Naive thymus-derived CD4-positive, alpha-beta T cell (primary cell): ENCODE data around the gene NPFFR1. TPM values are rescaled to one million over a fixed set of nuclear protein-coding genes. Genes with fewer than 3 reads are reported as not detected.
A peak's percentile ranks its signal among the peaks of the same experiment; 100 is the strongest.

Experiments
- ATAC-seq: fragments of 150-1000 bp; cut with Tn5 transposase; 2 replicates; pipeline ENCODE4 v1.10.0; 2021; ENCODE audit warnings: mild to moderate bottlenecking, moderate library complexity
- CTCF ChIA-PET: fragments of 350-600 bp; sonication (Branson Sonifier 250); formaldehyde crosslinking; loops from one replicate; lab custom pipeline; 2021; ENCODE audit warnings: antibody characterized with exemption; lab: Charles Lee
- POLR2A ChIA-PET: fragments of 350-600 bp; sonication (Branson Sonifier 250); formaldehyde crosslinking; loops from one replicate; lab custom pipeline; 2021; ENCODE audit warnings: antibody characterized with exemption, inconsistent platforms; lab: Charles Lee
- DNase-seq, 9 donors: peaks; one replicate each; pipeline versions ENCODE4 v3.0.0 to v3.0.0-alpha.2; 2020 to 2022; ENCODE audit warnings: mixed read lengths in 1 of 9
- H3K27ac ChIP-seq: one replicate; pipeline ENCODE4 v1.7.0; 2013; ENCODE audit warnings: mild to moderate bottlenecking, low read depth, low read length, moderate library complexity
- H3K27me3 ChIP-seq, 2 donors: one replicate each; pipeline ENCODE4 v1.7.0; 2013; ENCODE audit warnings: low read length in 2 of 2, mild to moderate bottlenecking in 2 of 2, moderate library complexity in 2 of 2; ENCODE audit not compliant: control insufficient read depth in 2 of 2, insufficient read depth in 2 of 2
- H3K36me3 ChIP-seq, 3 experiments: 1 replicate in 2 of 3; 2 replicates in 1 of 3; pipeline ENCODE4 v1.7.0; 2013; ENCODE audit warnings: low read length in 3 of 3, mild to moderate bottlenecking in 3 of 3, moderate library complexity in 1 of 3; ENCODE audit not compliant: insufficient read depth in 3 of 3, control insufficient read depth in 2 of 3
- H3K4me1 ChIP-seq, 2 donors: one replicate each; pipeline ENCODE4 v1.7.0; 2013; ENCODE audit warnings: low read length in 2 of 2, mild to moderate bottlenecking in 2 of 2, moderate library complexity in 1 of 2; ENCODE audit not compliant: control insufficient read depth in 2 of 2, insufficient read depth in 2 of 2
- H3K4me3 ChIP-seq: 2 replicates; pipeline ENCODE4 v1.7.0; 2013; ENCODE audit warnings: mild to moderate bottlenecking, low read length
- H3K9me3 ChIP-seq, 3 experiments: 1 replicate in 2 of 3; 2 replicates in 1 of 3; pipeline ENCODE4 v1.7.0; 2013; ENCODE audit warnings: low read length in 3 of 3; ENCODE audit not compliant: control insufficient read depth in 2 of 3
- H3K27ac Mint-ChIP-seq, 9 donors: one replicate each; pipeline ENCODE4 v1.8.0; 2020 to 2022; ENCODE audit warnings: mixed read lengths in 9 of 9, mild to moderate bottlenecking in 8 of 9, moderate library complexity in 5 of 9, inconsistent platforms in 2 of 9
- H3K27me3 Mint-ChIP-seq, 5 donors: one replicate each; pipeline ENCODE4 v1.8.0; 2021 to 2022; ENCODE audit warnings: mixed read lengths in 5 of 5, mild to moderate bottlenecking in 1 of 5
- H3K36me3 Mint-ChIP-seq, 5 donors: one replicate each; pipeline ENCODE4 v1.8.0; 2020 to 2022; ENCODE audit warnings: mixed read lengths in 5 of 5, mild to moderate bottlenecking in 3 of 5, inconsistent platforms in 1 of 5
- H3K4me1 Mint-ChIP-seq, 7 donors: one replicate each; pipeline ENCODE4 v1.8.0; 2020 to 2022; ENCODE audit warnings: mixed read lengths in 7 of 7, mild to moderate bottlenecking in 3 of 7, inconsistent platforms in 1 of 7
- H3K4me3 Mint-ChIP-seq, 10 donors: one replicate each; pipeline ENCODE4 v1.8.0; 2020 to 2022; ENCODE audit warnings: mild to moderate bottlenecking in 10 of 10, mixed read lengths in 10 of 10, moderate library complexity in 6 of 10, inconsistent platforms in 2 of 10
- H3K9me3 Mint-ChIP-seq, 11 donors: one replicate each; pipeline ENCODE4 v1.8.0; 2020 to 2022; ENCODE audit warnings: mixed read lengths in 11 of 11, mild to moderate bottlenecking in 4 of 11, inconsistent platforms in 1 of 11, moderate library complexity in 1 of 11
- intact Hi-C, 2 donors: fragments of 100-400 bp; cut with micrococcal nuclease; formaldehyde crosslinking; loops; one replicate each; pipeline ENCODE4 v1.15.1; 2023
- polyA plus RNA-seq, 2 donors: library from polyadenylated mRNA; unstranded; fragments of 300-500 nt; fragmentation: Illumina TruSeq; gene quantifications; one replicate each; pipeline ENCODE4 v1.2.3, GENCODE V29; 2021
- total RNA-seq, 6 experiments: library from RNA in 5 of 6; stranded (reverse) in 5 of 6; gene quantifications; 1 replicate in 5 of 6; 2 replicates in 1 of 6; pipeline ENCODE4 v1.2.3 and lab custom pipeline; 2021 to 2026

The NPFFR1 gene
- total and polyA plus RNA-seq, 7 experiments from 2014 or later, result 0.05 TPM; not detected in 6

DNA sequence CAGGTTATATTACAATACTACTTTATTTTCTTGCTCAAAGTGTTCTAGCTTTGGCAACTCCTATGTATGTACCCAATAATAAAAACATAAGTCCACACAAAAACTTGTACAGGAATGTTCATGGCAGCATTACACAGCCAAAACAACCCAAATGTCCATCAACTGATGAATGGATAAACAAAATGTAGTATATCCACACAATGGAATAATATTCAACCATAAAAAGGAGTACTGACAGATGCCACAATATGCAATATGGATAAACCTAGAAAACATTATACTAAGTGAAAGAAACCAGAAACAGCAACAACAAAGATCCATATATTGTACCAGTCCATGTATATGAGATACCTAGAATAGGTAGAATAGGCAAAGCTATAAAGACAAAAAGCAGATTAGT lies 71.5 kb downstream of the NPFFR1 start:
- Mint-ChIP-seq H3K4me1 (no peaks in the 10 kb centered on the region), H3K27ac (no peak overlapping the region), H3K36me3 (peaks cover 0 to 19% (median 8%) of the 10 kb centered on the region in 5 donors), H3K27me3 (no peaks in the 10 kb centered on the region), H3K4me3 (no peak overlapping the region), H3K9me3 (no peaks in the 10 kb centered on the region)
- no peaks in the 10 kb centered on the region for H3K27me3 ChIP-seq
- ChIA-PET POLR2A (no interaction called here), CTCF (interaction anchor here (0.7 kb wide), 1 partner anchor 14 kb away, joined by 5 read pairs; no protein-coding TSS in a partner anchor)
- H3K4me3 ChIP-seq, result no peak overlapping the region
- no peak for ATAC-seq
- DNase-seq, result no peak
- H3K36me3 ChIP-seq, result peaks cover 4 to 53% (median 6%) of the 10 kb centered on the region in 3 experiments
- intact Hi-C loops, result no loop called here
- H3K27ac ChIP-seq, result no peak overlapping the region
- H3K4me1 ChIP-seq, result no peaks in the 10 kb centered on the region
- no peaks in the 10 kb centered on the region for H3K9me3 ChIP-seq

DNA sequence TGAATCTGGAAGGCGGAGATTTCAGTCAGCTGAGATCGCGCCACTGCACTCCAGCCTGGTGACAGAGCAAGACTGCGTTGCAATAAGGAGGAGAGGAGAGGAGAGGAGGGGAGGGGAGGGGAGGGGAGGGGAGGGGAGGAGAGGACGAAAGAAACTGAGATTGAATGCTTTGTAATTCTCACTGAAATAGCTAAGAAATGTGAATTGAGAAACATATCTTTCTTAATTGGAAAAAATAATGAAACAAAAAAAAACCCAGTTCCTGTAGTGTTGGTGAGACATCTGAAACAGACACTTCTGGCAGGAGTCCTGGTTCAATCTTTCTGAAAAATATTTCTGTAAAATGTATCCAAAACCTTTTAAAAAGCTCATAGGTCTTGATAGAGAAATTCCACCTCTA lies 77.0 kb downstream of the NPFFR1 start:
- CTCF ChIA-PET, result interaction anchor here (0.9 to 1.0 kb wide), 2 partner anchors 15 to 1144 kb away, joined by 3 to 4 read pairs; no protein-coding TSS in a partner anchor
- Histone ChIP-seq H3K36me3 (peaks cover 4 to 43% (median 6%) of the 10 kb centered on the region in 3 experiments), H3K9me3 (no peaks in the 10 kb centered on the region), H3K4me3 (no peak overlapping the region), H3K4me1 (no peaks in the 10 kb centered on the region), H3K27ac (no peak overlapping the region), H3K27me3 (no peaks in the 10 kb centered on the region)
- Mint-ChIP-seq H3K36me3 (peaks cover 0 to 28% (median 8%) of the 10 kb centered on the region in 5 donors), H3K27ac (no peak overlapping the region), H3K4me1 (no peaks in the 10 kb centered on the region), H3K4me3 (no peak overlapping the region), H3K9me3 (no peaks in the 10 kb centered on the region), H3K27me3 (no peaks in the 10 kb centered on the region)
- ATAC-seq (no peak), DNase-seq (no peak)
- POLR2A ChIA-PET, result interaction anchor here (0.6 kb wide), 1 partner anchor 29 kb away, joined by 3 read pairs; no protein-coding TSS in a partner anchor
- intact Hi-C loops, result no loop called here

DNA sequence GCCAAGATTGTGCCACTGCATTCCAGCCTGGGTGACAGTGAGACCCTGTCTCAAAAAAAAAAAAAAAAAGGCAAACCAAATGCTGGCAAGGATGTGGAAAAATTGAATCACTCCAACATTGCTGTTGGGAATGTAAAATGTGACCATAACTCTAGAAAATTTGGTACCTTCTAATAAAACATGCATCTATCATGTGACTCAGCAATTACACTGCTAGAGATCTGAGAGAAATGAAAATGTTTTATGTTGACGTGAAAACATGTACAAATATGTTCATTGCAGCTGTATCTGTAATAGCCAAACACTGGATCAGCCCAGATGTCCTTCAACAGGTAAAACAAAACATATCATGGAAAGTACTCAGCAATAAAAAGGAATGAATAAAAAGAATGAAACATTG lies 82.7 kb downstream of the NPFFR1 start:
- Mint-ChIP-seq H3K36me3 (peaks cover 0 to 41% (median 22%) of the 10 kb centered on the region in 5 donors), H3K27ac (no peak overlapping the region), H3K9me3 (peaks cover 0 to 5% (median 0%) of the 10 kb centered on the region in 11 donors), H3K4me3 (no peak overlapping the region), H3K4me1 (peaks cover 0 to 27% (median 10%) of the 10 kb centered on the region in 7 donors), H3K27me3 (no peaks in the 10 kb centered on the region)
- Histone ChIP-seq H3K27me3 (no peaks in the 10 kb centered on the region), H3K27ac (no peak overlapping the region), H3K4me1 (peaks cover 0 to 11% of the 10 kb centered on the region in 2 donors), H3K9me3 (no peaks in the 10 kb centered on the region), H3K4me3 (no peak overlapping the region), H3K36me3 (peaks cover 0 to 35% (median 0%) of the 10 kb centered on the region in 3 experiments)
- no peak for ATAC-seq
- POLR2A ChIA-PET, result no interaction called here
- DNase-seq, result no peak
- CTCF ChIA-PET, result interaction anchor here (0.7 to 3.1 kb wide), 2 partner anchors 55 to 573 kb away, joined by 5 to 13 read pairs; partner anchors contain the start of gene TYSND1
- intact Hi-C loops, result loop anchor here (5.0 kb wide), 2 partner anchors 34 to 54 kb away; partner anchors contain the start of gene TYSND1 (in 1 of the 2)

DNA sequence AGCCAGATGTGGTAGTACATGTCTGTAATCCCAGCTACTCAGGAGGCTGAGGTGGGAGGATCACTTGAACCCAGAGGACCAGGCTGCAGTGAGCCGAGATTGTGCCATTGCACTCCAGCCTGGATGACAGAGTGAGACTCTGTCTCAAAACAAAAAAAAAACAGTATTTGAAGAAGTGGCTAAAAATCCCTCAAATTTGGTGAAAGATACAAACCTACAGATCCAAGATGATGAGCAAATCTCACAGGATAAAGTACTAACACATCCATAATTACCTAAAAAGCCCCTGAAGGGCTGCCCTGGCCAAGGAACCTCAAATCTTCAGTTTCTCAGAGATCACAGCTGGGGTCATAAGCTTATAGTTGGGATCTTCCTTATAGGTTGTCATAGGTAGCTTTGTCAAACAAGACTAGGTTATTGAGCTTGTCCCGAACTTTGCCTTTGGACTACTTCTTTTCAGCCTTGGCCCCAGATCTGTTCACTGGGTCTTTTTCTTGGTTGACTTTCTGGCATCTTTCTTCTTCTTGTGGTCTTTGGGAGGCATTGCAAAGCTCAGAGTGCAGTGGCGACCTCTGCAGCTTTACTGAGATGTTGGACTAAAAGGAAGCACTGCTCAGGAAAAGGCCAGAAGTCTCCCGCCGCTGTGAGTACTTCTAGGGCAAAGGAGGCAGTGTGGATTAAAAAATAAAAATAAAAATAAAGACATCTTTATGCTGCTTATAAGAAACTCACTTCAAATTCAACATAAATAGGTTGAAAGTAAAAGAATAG lies 84.9 kb downstream of the NPFFR1 start:
- intact Hi-C loops, result loop anchor here (1.0 to 5.0 kb wide), 4 partner anchors 37 to 114 kb away; partner anchors contain the start of gene TYSND1 (in 1 of the 2)
- no peaks in the 10 kb centered on the region for H3K27me3 Mint-ChIP-seq
- no peak overlapping the region for H3K4me3 Mint-ChIP-seq

More for the DNA sequence above, 84.9 kb downstream of the NPFFR1 start:
- Mint-ChIP-seq H3K27ac (peak overlapping the region in 3 of 9 donors; percentile 26 to 63 (median 46)), H3K4me1 (peaks cover 0 to 27% (median 10%) of the 10 kb centered on the region in 7 donors), H3K9me3 (peaks cover 0 to 5% (median 0%) of the 10 kb centered on the region in 11 donors), H3K36me3 (peaks cover 0 to 30% (median 17%) of the 10 kb centered on the region in 5 donors)
- H3K36me3 ChIP-seq, result peaks cover 0 to 24% (median 0%) of the 10 kb centered on the region in 3 experiments
- DNase-seq (peak in 2 of 9 donors; percentile 13 to 14), ATAC-seq (no peak)
- POLR2A ChIA-PET, result interaction anchor here (1.2 to 1.6 kb wide), 2 partner anchors 53 to 105 kb away, joined by 3 to 5 read pairs; partner anchors contain the start of gene TYSND1
- H3K9me3 ChIP-seq, result no peaks in the 10 kb centered on the region
- H3K27ac ChIP-seq, result no peak overlapping the region
- no peaks in the 10 kb centered on the region for H3K27me3 ChIP-seq
- H3K4me3 ChIP-seq, result no peak overlapping the region
- CTCF ChIA-PET, result interaction anchor here (0.9 to 3.1 kb wide), 4 partner anchors 51 to 109 kb away, joined by 3 to 13 read pairs (median 8); partner anchors contain the start of gene TYSND1
- peaks cover 0 to 11% of the 10 kb centered on the region in 2 donors for H3K4me1 ChIP-seq

Other genes with a start within 250 kb of the NPFFR1 start
- 1 to 10 TPM; 3.1 to 6.0 (median 4.2) TPM for gene MACROH2A2, start 231.2 kb downstream of the NPFFR1 start, total RNA-seq
- 1 to 10 TPM; 3.8 to 4.6 TPM for gene MACROH2A2, start 231.2 kb downstream of the NPFFR1 start, polyA plus RNA-seq
- 1 to 10 TPM; 3.0 to 5.5 (median 3.2) TPM for gene AIFM2, start 151.2 kb downstream of the NPFFR1 start, total RNA-seq
- 1 to 10 TPM in 1 of 2 donors, under 1 TPM in 1; 0.91 to 2.9 TPM for gene AIFM2, start 151.2 kb downstream of the NPFFR1 start, polyA plus RNA-seq
- gene TYSND1, start 137.3 kb downstream of the NPFFR1 start, total RNA-seq, result 10 to 100 TPM; 13.8 to 35.9 (median 19.5) TPM
- gene TYSND1, start 137.3 kb downstream of the NPFFR1 start, polyA plus RNA-seq, result 10 to 100 TPM; 21.0 to 25.0 TPM
- 100 to 1,000 TPM in 3 of 5 experiments, 10 to 100 TPM in 2; 81.6 to 124 (median 119) TPM for gene SAR1A, start 113.5 kb downstream of the NPFFR1 start, total RNA-seq
- gene SAR1A, start 113.5 kb downstream of the NPFFR1 start, polyA plus RNA-seq, result 10 to 100 TPM; 14.2 to 17.8 TPM
- gene PPA1, start 50.6 kb downstream of the NPFFR1 start, total RNA-seq, result 100 to 1,000 TPM in 1 of 5 experiments, 10 to 100 TPM in 4; 51.9 to 175 (median 69.6) TPM
- 100 to 1,000 TPM; 153 to 179 TPM for gene PPA1, start 50.6 kb downstream of the NPFFR1 start, polyA plus RNA-seq
- gene LRRC20, start 98.6 kb upstream of the NPFFR1 start, total RNA-seq, result 1 to 10 TPM; 3.0 to 9.6 (median 3.3) TPM
- gene LRRC20, start 98.6 kb upstream of the NPFFR1 start, polyA plus RNA-seq, result 1 to 10 TPM; 3.5 to 3.8 TPM
- gene EIF4EBP2, start 120.1 kb upstream of the NPFFR1 start, total RNA-seq, result 10 to 100 TPM; 33.5 to 52.1 (median 45.2) TPM
- gene EIF4EBP2, start 120.1 kb upstream of the NPFFR1 start, polyA plus RNA-seq, result 10 to 100 TPM; 52.5 to 54.3 TPM
- gene NODAL, start 157.7 kb upstream of the NPFFR1 start, total RNA-seq, result not detected
- not detected for gene NODAL, start 157.7 kb upstream of the NPFFR1 start, polyA plus RNA-seq
- gene PALD1, start 194.8 kb upstream of the NPFFR1 start, total RNA-seq, result under 1 TPM; 0.08 to 0.39 (median 0.19) TPM
- under 1 TPM in 1 of 2 donors, not detected in 1; 0.10 TPM for gene PALD1, start 194.8 kb upstream of the NPFFR1 start, polyA plus RNA-seq